Caco-2 (cell line): ENCODE measurements around the gene UNC5A. TPM values are rescaled to one million over a fixed set of nuclear protein-coding genes. Genes with fewer than 3 reads are reported as not detected.

Experiments
- BruUV-seq: library from RNA; stranded (reverse); fragments of 400-500 nt; replicated peaks from 2 replicates; lab custom pipeline; 2021; lab: Mats Ljungman, UMichigan
- CTCF ChIA-PET: fragments of 300-600 bp; sonication (Branson Sonifier 250); formaldehyde crosslinking; loops from one replicate; lab custom pipeline; 2022; ENCODE audit warnings: antibody characterized with exemption; lab: Charles Lee
- POLR2A ChIA-PET: fragments of 300-600 bp; sonication (Branson Sonifier 250); formaldehyde crosslinking; loops from one replicate; lab custom pipeline; 2022; ENCODE audit warnings: antibody characterized with exemption; lab: Charles Lee
- DNase-seq, 2 experiments: peaks; one replicate each; pipeline versions ENCODE4 v3.0.0 to v3.0.0-alpha.2; 2020 to 2022
- H3K27me3 ChIP-seq: replicated peaks from 2 replicates; pipeline ENCODE4 v1.6.0; 2011; ENCODE audit warnings: low read length; ENCODE audit not compliant: control insufficient read depth, insufficient read depth
- H3K36me3 ChIP-seq: 2 replicates; pipeline ENCODE4 v1.5.1; 2011; ENCODE audit warnings: low read length; ENCODE audit not compliant: control insufficient read depth, insufficient read depth
- H3K4me1 ChIP-seq: fragments of 250-450 bp; sonication (Bioruptor Pico); 2 replicates; pipeline ENCODE4 v1.5.1; 2020; ENCODE audit warnings: mild to moderate bottlenecking
- H3K4me3 ChIP-seq: 2 replicates; pipeline ENCODE4 v1.5.1; 2011; ENCODE audit warnings: low read depth, mild to moderate bottlenecking, control low read depth, low read length
- H3K9me3 ChIP-seq: fragments of 250-450 bp; sonication (Bioruptor Pico); 2 replicates; pipeline ENCODE4 v1.5.1; 2020; ENCODE audit warnings: mild to moderate bottlenecking, moderate library complexity
- H3K27ac Mint-ChIP-seq: one replicate; pipeline ENCODE4 v1.8.0; 2022; ENCODE audit warnings: mixed read lengths; ENCODE audit not compliant: unreplicated experiment
- H3K27me3 Mint-ChIP-seq: one replicate; pipeline ENCODE4 v1.8.0; 2022; ENCODE audit warnings: mixed read lengths; ENCODE audit not compliant: insufficient read depth, unreplicated experiment
- H3K36me3 Mint-ChIP-seq: one replicate; pipeline ENCODE4 v1.8.0; 2022; ENCODE audit warnings: mild to moderate bottlenecking, mixed read lengths; ENCODE audit not compliant: insufficient read depth, unreplicated experiment
- H3K4me1 Mint-ChIP-seq: one replicate; pipeline ENCODE4 v1.8.0; 2022; ENCODE audit warnings: low read depth, mixed read lengths; ENCODE audit not compliant: unreplicated experiment
- H3K4me3 Mint-ChIP-seq: one replicate; pipeline ENCODE4 v1.8.0; 2022; ENCODE audit warnings: mild to moderate bottlenecking, moderate library complexity, mixed read lengths; ENCODE audit not compliant: unreplicated experiment
- H3K9me3 Mint-ChIP-seq: one replicate; pipeline ENCODE4 v1.8.0; 2022; ENCODE audit warnings: mixed read lengths; ENCODE audit not compliant: unreplicated experiment
- CTCF ChIP-seq, 2 experiments: fragments of 200-600 bp in 1 of 2; IDR thresholded peaks; 1 replicate in 1 of 2; 2 replicates in 1 of 2; pipeline versions ENCODE4 v1.5.1 to v1.8.0; 2011 to 2022; ENCODE audit warnings: antibody characterized with exemption in 1 of 2, control low read depth in 1 of 2, inconsistent platforms in 1 of 2, low read depth in 1 of 2, low read length in 1 of 2, mild to moderate bottlenecking in 1 of 2, moderate library complexity in 1 of 2; ENCODE audit not compliant: insufficient read depth in 1 of 2, severe bottlenecking in 1 of 2, unreplicated experiment in 1 of 2
- intact Hi-C: fragments of 100-400 bp; cut with micrococcal nuclease; formaldehyde crosslinking; loops from one replicate; pipeline ENCODE4 v1.10.0; 2022; ENCODE audit not compliant: unreplicated experiment
- total RNA-seq: library from RNA; stranded (reverse); gene quantifications from 2 replicates; pipeline ENCODE4 v1.2.3, GENCODE V29; 2022

The UNC5A gene
- total RNA-seq, 1 experiment from 2014 or later: not detected

- Mint-ChIP-seq H3K9me3 (no peaks in the 10 kb centered on the region), H3K4me1 (peaks cover 9% of the 10 kb centered on the region), H3K27me3 (no peaks in the 10 kb centered on the region), H3K36me3 (no peaks in the 10 kb centered on the region), H3K27ac (no peak overlapping the region), H3K4me3 (no peak overlapping the region)
- no peaks in the 10 kb centered on the region; the same call in 1 of the 2 replicates for H3K27me3 ChIP-seq
- 0 out of 2 replicates have a peak, but pooled peaks cover 4% of the 10 kb centered on the region for H3K4me1 ChIP-seq
- CTCF ChIA-PET: no interaction called here
- no TSS peak for BruUV-seq
- H3K36me3 ChIP-seq: no peaks in the 10 kb centered on the region
- POLR2A ChIA-PET: no interaction called here
- no peaks in the 10 kb centered on the region for H3K9me3 ChIP-seq
- no peak overlapping the region for H3K4me3 ChIP-seq
- intact Hi-C loops: no loop called here
- TF ChIP-seq CTCF (IDR thresholded peaks at IDR 0.05; ENCODE audit: insufficient read depth in 1 of 2, low read depth in 1 of 2, low read length in 1 of 2, severe bottlenecking in 1 of 2, unreplicated experiment in 1 of 2): no peak
- DNase-seq: no peak
Observed at GRCh38 chr5:176863765-176864098, 53.4 kb downstream of the UNC5A start.

- Mint-ChIP-seq H3K36me3 (no peaks in the 10 kb centered on the region), H3K4me3 (no peak overlapping the region), H3K4me1 (peaks cover 9% of the 10 kb centered on the region), H3K27ac (no peak overlapping the region), H3K9me3 (no peaks in the 10 kb centered on the region), H3K27me3 (no peaks in the 10 kb centered on the region)
- H3K9me3 ChIP-seq: no peaks in the 10 kb centered on the region
- BruUV-seq: no TSS peak
- ChIA-PET POLR2A (no interaction called here), CTCF (no interaction called here)
- H3K4me3 ChIP-seq: no peak overlapping the region
- no peaks in the 10 kb centered on the region; the same call in 1 of the 2 replicates for H3K27me3 ChIP-seq
- H3K4me1 ChIP-seq: 0 out of 2 replicates have a peak, but pooled peaks cover 4% of the 10 kb centered on the region
- H3K36me3 ChIP-seq: no peaks in the 10 kb centered on the region
- no peak for TF ChIP-seq CTCF (IDR thresholded peaks at IDR 0.05; ENCODE audit: insufficient read depth in 1 of 2, low read depth in 1 of 2, low read length in 1 of 2, severe bottlenecking in 1 of 2, unreplicated experiment in 1 of 2)
- no peak for DNase-seq
- intact Hi-C loops: no loop called here
Observed at GRCh38 chr5:176864755-176865154, 54.4 kb downstream of the UNC5A start.

DNA sequence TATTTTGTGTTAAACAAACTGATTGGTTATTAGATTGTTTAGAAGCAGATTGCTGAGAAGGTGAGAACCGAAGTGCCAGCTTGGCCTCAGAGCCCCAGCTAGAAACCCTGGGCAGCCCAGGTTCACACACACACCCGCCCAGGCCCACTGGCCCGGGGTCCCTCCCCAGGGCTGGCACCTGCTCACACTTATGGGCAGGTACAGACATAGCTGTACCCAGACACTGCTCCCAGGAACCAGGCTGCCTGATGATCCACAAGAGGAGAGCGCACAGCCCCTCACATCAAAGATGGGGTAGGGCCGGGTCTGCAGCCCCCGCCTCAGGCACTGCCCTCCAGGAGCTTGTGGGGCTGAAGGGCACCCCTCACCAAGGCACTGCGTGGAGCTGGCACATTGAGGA lies 55.6 kb downstream of the UNC5A start:
- no peaks in the 10 kb centered on the region for H3K36me3 ChIP-seq
- DNase-seq: no peak
- Mint-ChIP-seq H3K4me1 (peaks cover 15% of the 10 kb centered on the region), H3K27me3 (no peaks in the 10 kb centered on the region), H3K9me3 (no peaks in the 10 kb centered on the region), H3K4me3 (no peak overlapping the region), H3K27ac (no peak overlapping the region), H3K36me3 (no peaks in the 10 kb centered on the region)
- H3K4me3 ChIP-seq: no peak overlapping the region
- no peak for TF ChIP-seq CTCF (IDR thresholded peaks at IDR 0.05; ENCODE audit: insufficient read depth in 1 of 2, low read depth in 1 of 2, low read length in 1 of 2, severe bottlenecking in 1 of 2, unreplicated experiment in 1 of 2)
- H3K9me3 ChIP-seq: no peaks in the 10 kb centered on the region
- CTCF ChIA-PET: interaction anchor here (1.4 kb wide), 1 partner anchor 205 kb away, joined by 4 read pairs; no protein-coding TSS in a partner anchor
- H3K4me1 ChIP-seq: 0 out of 2 replicates have a peak, but pooled peaks cover 4% of the 10 kb centered on the region
- POLR2A ChIA-PET: no interaction called here
- no peaks in the 10 kb centered on the region; the same call in 1 of the 2 replicates for H3K27me3 ChIP-seq
- no TSS peak for BruUV-seq
- intact Hi-C loops: no loop called here
